Panc1 (cell line): ENCODE measurements around the gene PINLYP. TPM values are rescaled to one million over a fixed set of nuclear protein-coding genes. Genes with fewer than 3 reads are reported as not detected.

ENCODE experiments used
- ATAC-seq: fragments of 200-7000 bp; cut with Tn5 transposase; 2 replicates; pipeline ENCODE4 v1.9.1; 2020; ENCODE audit warnings: mild to moderate bottlenecking, moderate library complexity
- BruUV-seq: library from RNA; stranded (reverse); fragments of 400-500 nt; replicated peaks from 2 replicates; lab custom pipeline; 2021; lab: Mats Ljungman, UMichigan
- CTCF ChIA-PET: fragments of 300-600 bp; sonication (Branson Sonifier 250); formaldehyde crosslinking; loops from one replicate; lab custom pipeline; 2022; ENCODE audit warnings: antibody characterized with exemption; lab: Charles Lee
- POLR2A ChIA-PET: fragments of 300-600 bp; sonication (Branson Sonifier 250); formaldehyde crosslinking; loops from one replicate; lab custom pipeline; 2022; ENCODE audit warnings: antibody characterized with exemption; lab: Charles Lee
- DNase-seq: peaks from one replicate; pipeline ENCODE4 v3.0.0-alpha.2; 2010; ENCODE audit warnings: low read depth, low spot score
- H3K27ac ChIP-seq: 2 replicates; pipeline ENCODE4 v1.5.1; 2011; ENCODE audit warnings: mild to moderate bottlenecking, low read length, inconsistent platforms
- H3K27me3 ChIP-seq: fragments of 200-500 bp; sonication (Bioruptor generic); 2 replicates; pipeline ENCODE4 v1.6.0; 2014; ENCODE audit warnings: low read length, inconsistent platforms; ENCODE audit not compliant: control insufficient read depth, insufficient read depth
- H3K36me3 ChIP-seq: fragments of 200-500 bp; sonication (Bioruptor generic); 2 replicates; pipeline ENCODE4 v1.5.1; 2014; ENCODE audit warnings: inconsistent platforms, mild to moderate bottlenecking, low read length, moderate library complexity; ENCODE audit not compliant: control insufficient read depth, insufficient read depth
- H3K4me1 ChIP-seq: 2 replicates; pipeline ENCODE4 v1.5.1; 2011; ENCODE audit warnings: inconsistent platforms, mild to moderate bottlenecking, low read length, moderate library complexity; ENCODE audit not compliant: control insufficient read depth, insufficient read depth
- H3K4me3 ChIP-seq, 2 experiments: 2 replicates each; pipeline ENCODE4 v1.5.1; 2011 to 2012; ENCODE audit warnings: low read depth in 2 of 2, low read length in 2 of 2, mild to moderate bottlenecking in 2 of 2, inconsistent platforms in 1 of 2, moderate library complexity in 1 of 2
- H3K9me3 ChIP-seq: fragments of 200-500 bp; sonication (Bioruptor generic); 2 replicates; pipeline ENCODE4 v1.5.1; 2014; ENCODE audit warnings: low read depth, mild to moderate bottlenecking, inconsistent platforms, low read length, moderate library complexity; ENCODE audit not compliant: control insufficient read depth, insufficient read depth
- POLR2AphosphoS5 ChIP-seq: IDR thresholded peaks from 2 replicates; pipeline ENCODE4 v1.6.1; 2012; ENCODE audit warnings: mild to moderate bottlenecking, low read depth, low read length, moderate library complexity
- SIN3A ChIP-seq: IDR thresholded peaks from 2 replicates; pipeline ENCODE4 v1.6.1; 2012; ENCODE audit warnings: low read depth, mild to moderate bottlenecking, low read length, moderate library complexity, borderline replicate concordance; ENCODE audit not compliant: insufficient read depth
- TCF7L2 ChIP-seq: IDR thresholded peaks from 2 replicates; pipeline ENCODE4 v1.6.1; 2011; ENCODE audit warnings: mild to moderate bottlenecking, low read depth, low read length, inconsistent platforms
- in situ Hi-C: cut with HindIII; loops from 2 replicates; pipeline ENCODE4 v1.10.0; 2016; ENCODE audit warnings: low sequenced_read_pairs, low pct_unique_long_range_greater_than_20kb
- intact Hi-C: fragments of 100-400 bp; cut with micrococcal nuclease; formaldehyde crosslinking; loops from one replicate; pipeline ENCODE4 v1.10.0; 2022; ENCODE audit not compliant: unreplicated experiment
- total RNA-seq: library from RNA; stranded (reverse); gene quantifications from one replicate; pipeline ENCODE4 v1.2.1, GENCODE V29; 2021; ENCODE audit not compliant: unreplicated experiment
- TF ChIP-seq, protein P1 (sequence below): fragments of 450-650 bp; IDR thresholded peaks from 2 replicates; pipeline ENCODE4 v1.5.1; 2017; ENCODE audit warnings: mild to moderate bottlenecking
- TF ChIP-seq, protein P2 (sequence below), 2 experiments: IDR thresholded peaks; 2 replicates each; pipeline ENCODE4 v1.6.1; 2011 to 2012; ENCODE audit warnings: low read depth in 2 of 2, control low read depth in 1 of 2, low read length in 1 of 2, mild to moderate bottlenecking in 1 of 2, moderate library complexity in 1 of 2; ENCODE audit not compliant: insufficient read depth in 1 of 2

The PINLYP gene
- total RNA-seq, 1 experiment from 2014 or later: 0.21 TPM

DNA sequence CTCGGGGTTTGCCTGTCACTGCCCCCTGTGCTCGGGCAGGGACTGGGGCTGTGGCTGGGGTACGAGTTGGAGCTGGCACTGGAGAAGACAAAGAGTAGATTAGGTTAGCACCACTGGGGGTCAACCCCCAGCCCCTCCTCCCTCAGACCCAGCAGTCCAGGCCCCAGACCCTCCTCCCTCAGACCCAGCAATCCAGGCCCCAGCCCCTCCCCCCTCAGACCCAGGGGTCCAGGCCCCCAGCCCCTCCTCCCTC lies 23.5 kb upstream of the PINLYP start:
- TF ChIP-seq, protein P1, sequence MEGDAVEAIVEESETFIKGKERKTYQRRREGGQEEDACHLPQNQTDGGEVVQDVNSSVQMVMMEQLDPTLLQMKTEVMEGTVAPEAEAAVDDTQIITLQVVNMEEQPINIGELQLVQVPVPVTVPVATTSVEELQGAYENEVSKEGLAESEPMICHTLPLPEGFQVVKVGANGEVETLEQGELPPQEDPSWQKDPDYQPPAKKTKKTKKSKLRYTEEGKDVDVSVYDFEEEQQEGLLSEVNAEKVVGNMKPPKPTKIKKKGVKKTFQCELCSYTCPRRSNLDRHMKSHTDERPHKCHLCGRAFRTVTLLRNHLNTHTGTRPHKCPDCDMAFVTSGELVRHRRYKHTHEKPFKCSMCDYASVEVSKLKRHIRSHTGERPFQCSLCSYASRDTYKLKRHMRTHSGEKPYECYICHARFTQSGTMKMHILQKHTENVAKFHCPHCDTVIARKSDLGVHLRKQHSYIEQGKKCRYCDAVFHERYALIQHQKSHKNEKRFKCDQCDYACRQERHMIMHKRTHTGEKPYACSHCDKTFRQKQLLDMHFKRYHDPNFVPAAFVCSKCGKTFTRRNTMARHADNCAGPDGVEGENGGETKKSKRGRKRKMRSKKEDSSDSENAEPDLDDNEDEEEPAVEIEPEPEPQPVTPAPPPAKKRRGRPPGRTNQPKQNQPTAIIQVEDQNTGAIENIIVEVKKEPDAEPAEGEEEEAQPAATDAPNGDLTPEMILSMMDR: no peak
- TF ChIP-seq POLR2AphosphoS5: no peak
- TF ChIP-seq TCF7L2: no peak
- TF ChIP-seq SIN3A: no peak
- TF ChIP-seq, protein P2, sequence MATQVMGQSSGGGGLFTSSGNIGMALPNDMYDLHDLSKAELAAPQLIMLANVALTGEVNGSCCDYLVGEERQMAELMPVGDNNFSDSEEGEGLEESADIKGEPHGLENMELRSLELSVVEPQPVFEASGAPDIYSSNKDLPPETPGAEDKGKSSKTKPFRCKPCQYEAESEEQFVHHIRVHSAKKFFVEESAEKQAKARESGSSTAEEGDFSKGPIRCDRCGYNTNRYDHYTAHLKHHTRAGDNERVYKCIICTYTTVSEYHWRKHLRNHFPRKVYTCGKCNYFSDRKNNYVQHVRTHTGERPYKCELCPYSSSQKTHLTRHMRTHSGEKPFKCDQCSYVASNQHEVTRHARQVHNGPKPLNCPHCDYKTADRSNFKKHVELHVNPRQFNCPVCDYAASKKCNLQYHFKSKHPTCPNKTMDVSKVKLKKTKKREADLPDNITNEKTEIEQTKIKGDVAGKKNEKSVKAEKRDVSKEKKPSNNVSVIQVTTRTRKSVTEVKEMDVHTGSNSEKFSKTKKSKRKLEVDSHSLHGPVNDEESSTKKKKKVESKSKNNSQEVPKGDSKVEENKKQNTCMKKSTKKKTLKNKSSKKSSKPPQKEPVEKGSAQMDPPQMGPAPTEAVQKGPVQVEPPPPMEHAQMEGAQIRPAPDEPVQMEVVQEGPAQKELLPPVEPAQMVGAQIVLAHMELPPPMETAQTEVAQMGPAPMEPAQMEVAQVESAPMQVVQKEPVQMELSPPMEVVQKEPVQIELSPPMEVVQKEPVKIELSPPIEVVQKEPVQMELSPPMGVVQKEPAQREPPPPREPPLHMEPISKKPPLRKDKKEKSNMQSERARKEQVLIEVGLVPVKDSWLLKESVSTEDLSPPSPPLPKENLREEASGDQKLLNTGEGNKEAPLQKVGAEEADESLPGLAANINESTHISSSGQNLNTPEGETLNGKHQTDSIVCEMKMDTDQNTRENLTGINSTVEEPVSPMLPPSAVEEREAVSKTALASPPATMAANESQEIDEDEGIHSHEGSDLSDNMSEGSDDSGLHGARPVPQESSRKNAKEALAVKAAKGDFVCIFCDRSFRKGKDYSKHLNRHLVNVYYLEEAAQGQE (IDR thresholded peaks at IDR 0.05; ENCODE audit: insufficient read depth in 1 of 2, low read depth in 2 of 2, low read length in 1 of 2): no peak
- no peaks in the 10 kb centered on the region for H3K4me1 ChIP-seq
- H3K9me3 ChIP-seq: no peaks in the 10 kb centered on the region
- no peak overlapping the region for H3K27ac ChIP-seq
- intact Hi-C loops: no loop called here
- ChIA-PET CTCF (no interaction called here), POLR2A (no interaction called here)
- H3K27me3 ChIP-seq: no peaks in the 10 kb centered on the region
- in situ Hi-C loops: no loop called here
- no peak for ATAC-seq
- no peak for DNase-seq
- no peaks in the 10 kb centered on the region for H3K36me3 ChIP-seq
- BruUV-seq: no TSS peak
- no peak overlapping the region for H3K4me3 ChIP-seq

DNA sequence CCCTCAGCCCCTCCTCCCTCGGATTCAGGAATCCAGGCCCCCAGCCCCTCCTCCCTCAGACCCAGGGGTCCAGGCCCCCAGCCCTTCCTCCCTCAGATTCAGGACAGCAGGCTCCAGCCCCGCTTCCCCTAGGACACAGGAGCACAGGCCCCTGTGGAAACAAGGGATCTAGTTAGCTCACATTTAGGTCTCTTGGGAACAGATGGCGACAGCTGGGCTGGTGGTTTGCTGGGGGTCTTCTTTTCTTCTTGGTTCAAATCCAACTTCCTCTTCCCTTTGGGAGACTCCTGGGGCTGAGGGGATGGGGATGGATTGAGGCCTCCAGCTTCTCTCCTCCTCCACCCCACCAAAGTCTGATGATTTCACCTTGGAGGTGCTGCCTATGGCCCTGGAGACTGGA lies 23.0 kb upstream of the PINLYP start:
- Histone ChIP-seq H3K27me3 (no peaks in the 10 kb centered on the region), H3K4me3 (no peak overlapping the region), H3K27ac (no peak overlapping the region), H3K4me1 (no peaks in the 10 kb centered on the region), H3K9me3 (no peaks in the 10 kb centered on the region), H3K36me3 (no peaks in the 10 kb centered on the region)
- ATAC-seq (no peak), DNase-seq (no peak)
- ChIA-PET POLR2A (no interaction called here), CTCF (no interaction called here)
- TF ChIP-seq TCF7L2: no peak
- TF ChIP-seq SIN3A: no peak
- no peak for TF ChIP-seq POLR2AphosphoS5
- TF ChIP-seq, protein P1: no peak
- TF ChIP-seq, protein P2 (IDR thresholded peaks at IDR 0.05; ENCODE audit: insufficient read depth in 1 of 2, low read depth in 2 of 2, low read length in 1 of 2): no peak
- in situ Hi-C loops (no loop called here), intact Hi-C loops (no loop called here)
- BruUV-seq: no TSS peak
